GM23338 (cell line): ENCODE data around the gene DNAAF8. TPM values are rescaled to one million over a fixed set of nuclear protein-coding genes. Genes with fewer than 3 reads are reported as not detected.
A peak's percentile ranks its signal among the peaks of the same experiment; 100 is the strongest.

Experiments used
- ATAC-seq: fragments of 200-7000 bp; cut with Tn5 transposase; 3 replicates; pipeline ENCODE4 v1.9.1; 2020
- DNase-seq: peaks from one replicate; pipeline ENCODE4 v3.0.0-alpha.2; 2015; ENCODE audit warnings: low spot score
- H2AFZ ChIP-seq: fragments of 200-600 bp; sonication (generic); 2 replicates; pipeline ENCODE4 v1.8.0; 2016; ENCODE audit warnings: antibody characterized with exemption, mild to moderate bottlenecking, moderate library complexity
- H3F3A ChIP-seq: fragments of 200-600 bp; sonication (generic); replicated peaks from 2 replicates; pipeline ENCODE4 v1.8.0; 2017; ENCODE audit warnings: antibody characterized with exemption, mixed run types, low read depth
- H3K27ac ChIP-seq: fragments of 200-600 bp; sonication (generic); 2 replicates; pipeline ENCODE4 v1.6.1; 2016; ENCODE audit warnings: low read depth
- H3K27me3 ChIP-seq: fragments of 200-600 bp; sonication (generic); 2 replicates; pipeline ENCODE4 v1.8.0; 2016; ENCODE audit warnings: mild to moderate bottlenecking, mixed run types, moderate library complexity; ENCODE audit not compliant: insufficient read depth
- H3K36me3 ChIP-seq: fragments of 200-600 bp; sonication (generic); 2 replicates; pipeline ENCODE4 v1.8.0; 2016; ENCODE audit warnings: mild to moderate bottlenecking; ENCODE audit not compliant: insufficient read depth
- H3K4me1 ChIP-seq: fragments of 200-600 bp; sonication (generic); 2 replicates; pipeline ENCODE4 v1.8.0; 2016; ENCODE audit warnings: mild to moderate bottlenecking, moderate library complexity; ENCODE audit not compliant: insufficient read depth
- H3K4me2 ChIP-seq: fragments of 200-600 bp; sonication (generic); 2 replicates; pipeline ENCODE4 v1.7.1; 2017; ENCODE audit warnings: mixed run types
- H3K4me3 ChIP-seq: fragments of 200-600 bp; sonication (generic); 2 replicates; pipeline ENCODE4 v1.6.1; 2016; ENCODE audit warnings: mixed run types
- H3K79me2 ChIP-seq: fragments of 200-600 bp; sonication (generic); replicated peaks from 2 replicates; pipeline ENCODE4 v1.8.0; 2017; ENCODE audit warnings: mild to moderate bottlenecking; ENCODE audit not compliant: insufficient read depth
- H3K9me2 ChIP-seq: fragments of 200-600 bp; sonication (generic); 2 replicates; pipeline ENCODE4 v1.8.0; 2017; ENCODE audit not compliant: insufficient read depth
- H4K20me1 ChIP-seq: fragments of 200-600 bp; sonication (generic); replicated peaks from 2 replicates; pipeline ENCODE4 v1.8.0; 2017; ENCODE audit warnings: mild to moderate bottlenecking; ENCODE audit not compliant: insufficient read depth
- H3K27ac Mint-ChIP-seq: 2 replicates; pipeline ENCODE4 v1.8.0; 2020; ENCODE audit warnings: inconsistent platforms, mild to moderate bottlenecking, moderate library complexity, mixed read lengths
- H3K27me3 Mint-ChIP-seq: 3 replicates; pipeline ENCODE4 v1.8.0; 2022; ENCODE audit warnings: low read depth, mild to moderate bottlenecking, moderate library complexity, mixed read lengths, inconsistent platforms; ENCODE audit not compliant: insufficient read depth, poor library complexity
- H3K36me3 Mint-ChIP-seq: 3 replicates; pipeline ENCODE4 v1.8.0; 2021; ENCODE audit warnings: low read depth, mild to moderate bottlenecking, inconsistent platforms, moderate library complexity, mixed read lengths
- H3K4me1 Mint-ChIP-seq: 3 replicates; pipeline ENCODE4 v1.8.0; 2020; ENCODE audit warnings: mild to moderate bottlenecking, inconsistent platforms, mixed read lengths
- H3K4me3 Mint-ChIP-seq: 3 replicates; pipeline ENCODE4 v1.8.0; 2021; ENCODE audit warnings: moderate library complexity, mild to moderate bottlenecking, inconsistent platforms, mixed read lengths
- H3K9me3 Mint-ChIP-seq: 3 replicates; pipeline ENCODE4 v1.8.0; 2020; ENCODE audit warnings: moderate library complexity, mild to moderate bottlenecking, inconsistent platforms, mixed read lengths
- CREB1 ChIP-seq: fragments of 250-450 bp; sonication (Bioruptor Pico); IDR thresholded peaks from 2 replicates; pipeline ENCODE4 v1.5.0; 2020; ENCODE audit warnings: low read depth, mild to moderate bottlenecking, moderate library complexity
- EZH2 ChIP-seq: fragments of 200-600 bp; sonication (generic); IDR thresholded peaks from one replicate; pipeline ENCODE4 v1.8.0; 2017; ENCODE audit warnings: antibody characterized with exemption, mild to moderate bottlenecking, low read depth; ENCODE audit not compliant: unreplicated experiment
- EZH2phosphoT487 ChIP-seq: fragments of 200-600 bp; sonication (generic); IDR thresholded peaks from one replicate; pipeline ENCODE4 v1.8.1; 2018; ENCODE audit warnings: antibody characterized with exemption; ENCODE audit not compliant: unreplicated experiment
- JUNB ChIP-seq: IDR thresholded peaks from one replicate; pipeline ENCODE4 v1.6.1; 2016; ENCODE audit warnings: antibody characterized with exemption; ENCODE audit not compliant: unreplicated experiment
- NANOG ChIP-seq: IDR thresholded peaks from 2 replicates; pipeline ENCODE4 v1.6.1; 2016; ENCODE audit warnings: antibody characterized with exemption, borderline replicate concordance
- POLR2AphosphoS5 ChIP-seq: IDR thresholded peaks from 2 replicates; pipeline ENCODE4 v1.6.1; 2016; ENCODE audit warnings: antibody characterized with exemption, low read depth
- STAT1 ChIP-seq: IDR thresholded peaks from one replicate; pipeline ENCODE4 v1.6.1; 2016; ENCODE audit warnings: antibody characterized with exemption; ENCODE audit not compliant: unreplicated experiment
- ZNF114 ChIP-seq: fragments of 250-450 bp; sonication (Bioruptor Pico); IDR thresholded peaks from 2 replicates; pipeline ENCODE4 v1.5.0; 2020; ENCODE audit warnings: mild to moderate bottlenecking, moderate library complexity
- ZNF331 ChIP-seq: fragments of 250-450 bp; sonication (Bioruptor Pico); IDR thresholded peaks from 2 replicates; pipeline ENCODE4 v1.5.0; 2020; ENCODE audit warnings: low read depth, mild to moderate bottlenecking, moderate library complexity
- polyA plus RNA-seq: library from polyadenylated mRNA; unstranded; fragments of >200 nt; fragmentation: Nextera tagmentation; extraction: Ambion mirVana; gene quantifications from 2 replicates; pipeline ENCODE4 v1.2.1, GENCODE V29; 2016
- total RNA-seq: library from RNA; depleted of rRNA; stranded (reverse); fragments of >200 nt; shearing (Covaris generic); gene quantifications from 2 replicates; pipeline ENCODE4 v1.2.3, GENCODE V29; 2014
- TF ChIP-seq, protein P1 (sequence below), 2 experiments: fragments of 200-600 bp in 1 of 2; sonication (generic) in 1 of 2; conservative IDR thresholded peaks; 2 replicates each; pipeline versions ENCODE4 v1.5.1 to v1.6.1; 2016 to 2017; ENCODE audit warnings: antibody characterized with exemption in 2 of 2, low read depth in 2 of 2, mild to moderate bottlenecking in 2 of 2, moderate library complexity in 1 of 2
- TF ChIP-seq, protein P2 (sequence below): IDR thresholded peaks from 2 replicates; pipeline ENCODE4 v1.6.1; 2016; ENCODE audit warnings: antibody characterized with exemption
- TF ChIP-seq, protein P3 (sequence below): IDR thresholded peaks from one replicate; pipeline ENCODE4 v1.6.1; 2018; ENCODE audit warnings: antibody characterized with exemption; ENCODE audit not compliant: unreplicated experiment

Gene DNAAF8
- total and polyA plus RNA-seq, 2 experiments from 2014 or later = 0.34 to 1.3 TPM

DNA sequence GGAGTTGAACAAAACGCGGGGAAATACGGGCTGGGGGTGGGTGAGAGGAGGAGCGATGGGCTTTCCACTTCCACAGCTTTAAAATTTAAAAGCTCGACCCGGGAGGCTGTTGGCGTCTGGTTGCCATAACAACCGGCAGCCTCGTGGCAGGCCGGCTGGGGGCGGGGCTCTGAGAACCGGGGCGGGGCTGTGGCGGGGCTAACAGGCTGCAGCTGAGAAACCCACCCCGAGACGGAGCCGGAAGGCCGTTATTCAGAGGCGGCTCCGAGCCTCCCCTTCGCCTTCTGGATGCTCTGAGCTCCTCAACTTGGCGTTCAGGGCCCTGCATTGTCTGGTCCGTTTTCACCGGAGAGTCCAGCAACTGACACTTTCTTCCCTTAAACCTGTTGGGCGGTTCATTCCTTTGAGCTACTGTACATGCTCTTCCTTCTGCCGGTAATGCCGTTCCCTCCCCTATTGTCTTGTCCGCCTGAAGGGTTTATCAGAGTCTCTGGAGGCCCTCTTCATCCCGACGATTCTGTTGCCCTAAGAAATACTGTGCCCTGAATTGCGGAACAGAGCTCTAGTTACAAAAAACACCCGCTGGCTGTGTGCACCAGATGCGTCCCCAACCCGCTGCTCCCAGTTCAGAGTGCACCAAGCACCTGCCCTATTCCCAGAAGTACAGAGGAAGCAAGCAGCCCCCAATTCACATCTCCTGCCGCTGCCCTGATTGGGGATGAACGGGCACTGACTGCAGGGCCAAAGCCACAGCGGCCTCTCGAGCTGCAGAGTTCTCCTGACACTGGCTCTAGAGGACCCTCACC is 596 bp downstream of the DNAAF8 start:
- peak overlapping the region; percentile 100 for H2AFZ ChIP-seq
- Mint-ChIP-seq H3K36me3 (peaks cover 9% of the 10 kb centered on the region), H3K4me3 (peak overlapping the region; percentile 92), H3K27me3 (peaks cover 18% of the 10 kb centered on the region), H3K9me3 (no peaks in the 10 kb centered on the region), H3K4me1 (peaks cover 8% of the 10 kb centered on the region; the same call in 2 of the 3 replicates), H3K27ac (peak overlapping the region; percentile 98)
- no peaks in the 10 kb centered on the region for H3K9me2 ChIP-seq
- H3F3A ChIP-seq = peaks cover 21% of the 10 kb centered on the region
- no peaks in the 10 kb centered on the region for H3K27me3 ChIP-seq
- ATAC-seq (peak; percentile 74), DNase-seq (peak; percentile 93)
- H3K4me2 ChIP-seq = peak overlapping the region; percentile 100
- peaks cover 39% of the 10 kb centered on the region for H3K79me2 ChIP-seq
- peak overlapping the region; percentile 98 for H3K4me3 ChIP-seq
- H3K27ac ChIP-seq = peak overlapping the region; percentile 95
- H3K36me3 ChIP-seq = no peaks in the 10 kb centered on the region; the same call in 1 of the 2 replicates
- H3K4me1 ChIP-seq = peaks cover 10% of the 10 kb centered on the region; the same call in 1 of the 2 replicates
- TF ChIP-seq ZNF331 (CRISPR knock-in tag) (no peak), POLR2AphosphoS5 (peak; percentile 70), EZH2phosphoT487 (no peak)
- H4K20me1 ChIP-seq = peaks cover 3% of the 10 kb centered on the region

DNA sequence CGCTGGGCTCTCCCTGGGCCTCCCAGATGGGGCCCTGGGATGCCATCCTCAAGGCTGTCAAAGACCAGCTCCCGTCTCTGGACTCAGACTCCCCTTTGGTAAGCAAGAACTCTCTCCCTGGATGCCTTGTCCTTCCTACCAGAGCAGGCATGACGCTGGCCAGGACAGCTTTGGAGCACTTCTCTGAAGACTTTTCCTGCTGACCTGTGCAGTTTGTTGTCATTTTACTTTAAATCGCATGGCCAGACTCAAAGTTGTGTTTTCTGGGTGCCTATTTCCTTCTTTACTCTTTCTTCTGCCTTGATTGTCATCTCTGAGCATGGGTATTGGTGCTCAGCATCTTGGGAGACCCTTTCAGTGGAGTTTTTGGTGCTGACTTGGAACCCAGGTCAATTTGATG is 2.2 kb downstream of the DNAAF8 start:
- no peak overlapping the region for H3K4me3 ChIP-seq
- H4K20me1 ChIP-seq = peaks cover 3% of the 10 kb centered on the region; the same call in 1 of the 2 replicates
- H2AFZ ChIP-seq = no peak overlapping the region
- Mint-ChIP-seq H3K36me3 (no peaks in the 10 kb centered on the region), H3K27ac (no peak overlapping the region), H3K4me3 (no peak overlapping the region), H3K4me1 (peaks cover 8% of the 10 kb centered on the region; the same call in 2 of the 3 replicates), H3K9me3 (no peaks in the 10 kb centered on the region), H3K27me3 (peaks cover 18% of the 10 kb centered on the region)
- ATAC-seq (no peak), DNase-seq (no peak)
- peaks cover 18% of the 10 kb centered on the region for H3F3A ChIP-seq
- H3K27me3 ChIP-seq = no peaks in the 10 kb centered on the region
- H3K4me1 ChIP-seq = peaks cover 10% of the 10 kb centered on the region; the same call in 1 of the 2 replicates
- no peak overlapping the region for H3K4me2 ChIP-seq
- no peaks in the 10 kb centered on the region for H3K36me3 ChIP-seq
- H3K27ac ChIP-seq = no peak overlapping the region
- H3K9me2 ChIP-seq = no peaks in the 10 kb centered on the region
- H3K79me2 ChIP-seq = peaks cover 23% of the 10 kb centered on the region
- no peak for TF ChIP-seq CREB1 (CRISPR knock-in tag)
- no peak for TF ChIP-seq ZNF331 (CRISPR knock-in tag)
- TF ChIP-seq, protein P1, sequence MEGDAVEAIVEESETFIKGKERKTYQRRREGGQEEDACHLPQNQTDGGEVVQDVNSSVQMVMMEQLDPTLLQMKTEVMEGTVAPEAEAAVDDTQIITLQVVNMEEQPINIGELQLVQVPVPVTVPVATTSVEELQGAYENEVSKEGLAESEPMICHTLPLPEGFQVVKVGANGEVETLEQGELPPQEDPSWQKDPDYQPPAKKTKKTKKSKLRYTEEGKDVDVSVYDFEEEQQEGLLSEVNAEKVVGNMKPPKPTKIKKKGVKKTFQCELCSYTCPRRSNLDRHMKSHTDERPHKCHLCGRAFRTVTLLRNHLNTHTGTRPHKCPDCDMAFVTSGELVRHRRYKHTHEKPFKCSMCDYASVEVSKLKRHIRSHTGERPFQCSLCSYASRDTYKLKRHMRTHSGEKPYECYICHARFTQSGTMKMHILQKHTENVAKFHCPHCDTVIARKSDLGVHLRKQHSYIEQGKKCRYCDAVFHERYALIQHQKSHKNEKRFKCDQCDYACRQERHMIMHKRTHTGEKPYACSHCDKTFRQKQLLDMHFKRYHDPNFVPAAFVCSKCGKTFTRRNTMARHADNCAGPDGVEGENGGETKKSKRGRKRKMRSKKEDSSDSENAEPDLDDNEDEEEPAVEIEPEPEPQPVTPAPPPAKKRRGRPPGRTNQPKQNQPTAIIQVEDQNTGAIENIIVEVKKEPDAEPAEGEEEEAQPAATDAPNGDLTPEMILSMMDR (conservative IDR thresholded peaks at IDR 0.05; ENCODE audit: low read depth in 2 of 2) = no peak
- no peak for TF ChIP-seq EZH2phosphoT487
- no peak for TF ChIP-seq NANOG
- TF ChIP-seq EZH2 = no peak
- TF ChIP-seq ZNF114 = no peak
- TF ChIP-seq, protein P2, sequence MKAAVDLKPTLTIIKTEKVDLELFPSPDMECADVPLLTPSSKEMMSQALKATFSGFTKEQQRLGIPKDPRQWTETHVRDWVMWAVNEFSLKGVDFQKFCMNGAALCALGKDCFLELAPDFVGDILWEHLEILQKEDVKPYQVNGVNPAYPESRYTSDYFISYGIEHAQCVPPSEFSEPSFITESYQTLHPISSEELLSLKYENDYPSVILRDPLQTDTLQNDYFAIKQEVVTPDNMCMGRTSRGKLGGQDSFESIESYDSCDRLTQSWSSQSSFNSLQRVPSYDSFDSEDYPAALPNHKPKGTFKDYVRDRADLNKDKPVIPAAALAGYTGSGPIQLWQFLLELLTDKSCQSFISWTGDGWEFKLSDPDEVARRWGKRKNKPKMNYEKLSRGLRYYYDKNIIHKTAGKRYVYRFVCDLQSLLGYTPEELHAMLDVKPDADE = no peak
- TF ChIP-seq, protein P3, sequence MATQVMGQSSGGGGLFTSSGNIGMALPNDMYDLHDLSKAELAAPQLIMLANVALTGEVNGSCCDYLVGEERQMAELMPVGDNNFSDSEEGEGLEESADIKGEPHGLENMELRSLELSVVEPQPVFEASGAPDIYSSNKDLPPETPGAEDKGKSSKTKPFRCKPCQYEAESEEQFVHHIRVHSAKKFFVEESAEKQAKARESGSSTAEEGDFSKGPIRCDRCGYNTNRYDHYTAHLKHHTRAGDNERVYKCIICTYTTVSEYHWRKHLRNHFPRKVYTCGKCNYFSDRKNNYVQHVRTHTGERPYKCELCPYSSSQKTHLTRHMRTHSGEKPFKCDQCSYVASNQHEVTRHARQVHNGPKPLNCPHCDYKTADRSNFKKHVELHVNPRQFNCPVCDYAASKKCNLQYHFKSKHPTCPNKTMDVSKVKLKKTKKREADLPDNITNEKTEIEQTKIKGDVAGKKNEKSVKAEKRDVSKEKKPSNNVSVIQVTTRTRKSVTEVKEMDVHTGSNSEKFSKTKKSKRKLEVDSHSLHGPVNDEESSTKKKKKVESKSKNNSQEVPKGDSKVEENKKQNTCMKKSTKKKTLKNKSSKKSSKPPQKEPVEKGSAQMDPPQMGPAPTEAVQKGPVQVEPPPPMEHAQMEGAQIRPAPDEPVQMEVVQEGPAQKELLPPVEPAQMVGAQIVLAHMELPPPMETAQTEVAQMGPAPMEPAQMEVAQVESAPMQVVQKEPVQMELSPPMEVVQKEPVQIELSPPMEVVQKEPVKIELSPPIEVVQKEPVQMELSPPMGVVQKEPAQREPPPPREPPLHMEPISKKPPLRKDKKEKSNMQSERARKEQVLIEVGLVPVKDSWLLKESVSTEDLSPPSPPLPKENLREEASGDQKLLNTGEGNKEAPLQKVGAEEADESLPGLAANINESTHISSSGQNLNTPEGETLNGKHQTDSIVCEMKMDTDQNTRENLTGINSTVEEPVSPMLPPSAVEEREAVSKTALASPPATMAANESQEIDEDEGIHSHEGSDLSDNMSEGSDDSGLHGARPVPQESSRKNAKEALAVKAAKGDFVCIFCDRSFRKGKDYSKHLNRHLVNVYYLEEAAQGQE = no peak
- TF ChIP-seq STAT1 = no peak
- TF ChIP-seq JUNB = no peak
